HK-2 (cell line): ENCODE results near the gene ENTPD8.
"Not testable (repeated sequence)": the region's sequence is repeated elsewhere in the genome, so short reads cannot be mapped to it uniquely, and the experiment has no call there.

Experiments
- DNase-seq: peaks from one replicate; pipeline ENCODE4 v3.0.0-alpha.2; 2018; ENCODE audit not compliant: unreplicated experiment

ENTPD8 gene

DNA sequence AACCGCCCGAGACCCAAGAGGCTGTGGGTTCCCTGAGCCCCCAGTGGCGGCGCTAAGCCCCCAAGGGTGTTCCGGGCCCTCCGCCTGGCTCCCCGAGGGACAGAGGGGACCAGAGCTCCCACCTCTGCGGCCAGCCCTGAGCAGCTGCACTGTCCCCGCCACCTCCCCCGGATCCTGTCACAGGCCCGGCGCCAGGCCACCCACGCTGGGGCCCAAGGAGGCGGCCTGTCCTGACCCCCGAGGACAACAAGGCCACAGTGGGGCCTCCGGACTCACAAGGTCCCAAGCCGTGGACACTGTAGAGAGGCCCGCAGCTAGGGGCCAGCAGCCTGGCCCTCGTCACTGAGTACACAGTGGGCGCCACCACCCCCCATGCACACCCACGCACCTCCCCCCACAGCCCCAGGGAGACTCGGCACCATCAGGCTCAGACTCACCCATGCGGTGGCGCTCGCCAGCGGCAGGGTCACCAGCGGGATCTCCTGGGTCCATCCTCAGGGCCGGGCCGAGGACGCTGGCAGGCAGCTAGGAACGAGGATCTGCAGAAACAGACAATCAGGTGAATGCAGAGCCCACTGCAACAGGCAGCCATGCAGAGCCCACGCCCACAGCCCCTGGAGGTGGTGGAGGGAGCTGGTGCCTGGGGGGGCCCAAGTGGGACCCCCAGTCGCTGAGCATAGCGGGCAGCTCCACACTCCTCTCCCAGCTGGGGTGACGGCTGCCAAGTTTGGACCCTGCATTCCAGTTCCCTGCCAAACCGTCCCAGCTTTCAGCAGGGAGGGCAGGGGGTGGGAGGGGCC, 46.1 kb downstream of the ENTPD8 start:
- no peak for DNase-seq

DNA sequence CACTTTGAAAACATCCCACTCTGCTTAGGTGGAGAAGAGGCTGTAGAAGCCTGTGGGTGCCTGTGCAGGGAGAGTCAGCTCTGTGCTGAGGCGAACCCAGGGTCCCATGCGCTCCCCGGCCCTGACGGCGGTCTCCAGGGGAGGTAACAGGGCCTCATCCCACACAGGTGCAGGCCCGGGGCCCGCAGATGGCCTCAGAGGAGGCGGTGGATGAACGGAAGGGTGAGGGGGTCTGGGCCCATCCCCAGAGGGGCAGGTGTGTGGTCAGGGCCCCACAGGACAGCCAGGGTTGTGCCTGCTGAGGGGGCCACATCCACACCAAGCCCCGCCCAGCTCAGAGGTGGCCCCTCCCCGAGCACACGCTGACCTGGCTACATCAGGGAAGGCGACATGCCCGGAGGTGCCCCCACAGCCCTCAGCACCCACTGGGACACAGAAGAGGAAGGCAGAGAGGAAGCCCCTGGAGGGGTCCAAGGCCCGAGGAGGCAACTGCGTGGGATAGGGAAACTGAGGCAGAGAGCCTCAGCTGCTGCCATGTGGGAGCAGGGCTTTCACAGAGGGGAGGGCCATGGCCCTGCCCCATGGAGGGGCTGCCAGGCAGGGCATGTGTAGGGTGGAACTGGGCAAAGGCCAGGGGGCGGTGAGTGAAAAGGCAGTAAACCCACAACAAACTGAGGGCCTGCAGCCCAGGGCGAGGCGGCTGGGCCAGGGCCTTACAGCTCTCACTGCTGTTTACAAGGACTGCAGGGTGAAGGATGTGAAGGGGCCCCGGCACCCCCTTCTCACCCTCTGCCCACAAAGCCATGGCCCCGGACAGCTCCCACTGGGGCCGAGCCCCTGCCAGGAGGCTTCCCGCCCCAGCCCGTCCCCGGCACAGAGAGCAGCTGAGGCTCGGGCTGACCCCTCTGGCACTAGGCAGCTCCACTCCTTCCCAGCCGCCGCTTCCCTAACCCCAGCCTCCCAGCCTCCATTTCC, 47.7 kb downstream of the ENTPD8 start:
- no peak for DNase-seq

DNA sequence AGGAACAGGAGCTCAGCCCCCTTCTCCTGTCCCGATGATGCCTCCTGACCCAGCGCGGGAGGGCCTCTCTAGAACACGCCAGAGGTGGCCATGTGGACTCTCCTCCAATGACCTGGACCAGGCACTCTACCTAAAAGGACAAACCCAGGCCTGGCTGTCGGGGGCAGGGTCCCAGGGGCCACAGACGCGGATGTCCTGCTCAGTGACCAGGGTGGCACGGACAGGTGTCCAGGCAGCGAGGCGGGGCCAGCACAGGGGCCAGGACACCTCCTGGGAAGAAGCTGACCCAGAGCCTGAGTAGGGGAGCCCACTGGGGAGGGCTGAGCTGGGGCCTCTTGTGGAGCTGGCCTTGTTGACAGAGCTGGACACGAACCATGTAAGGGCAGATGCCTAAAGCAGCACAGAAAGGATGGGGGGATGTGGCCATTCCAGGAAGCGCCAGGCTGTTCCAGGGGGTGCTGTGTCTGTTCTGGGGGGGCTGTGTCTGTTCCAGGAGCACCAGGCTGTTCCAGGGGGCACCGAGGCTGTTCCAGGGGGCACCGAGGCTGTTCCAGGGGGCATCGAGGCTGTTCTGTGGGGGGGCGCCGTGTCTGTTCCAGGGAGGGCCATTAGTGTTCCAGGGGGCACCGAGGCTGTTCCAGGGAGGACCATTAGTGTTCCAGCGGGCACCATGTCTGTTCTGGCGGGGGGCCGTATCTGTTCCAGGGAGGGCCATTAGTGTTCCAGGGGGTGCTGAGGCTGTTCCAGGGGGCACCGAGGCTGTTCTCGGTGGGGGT, 48.7 kb downstream of the ENTPD8 start:
- no peak for DNase-seq

DNA sequence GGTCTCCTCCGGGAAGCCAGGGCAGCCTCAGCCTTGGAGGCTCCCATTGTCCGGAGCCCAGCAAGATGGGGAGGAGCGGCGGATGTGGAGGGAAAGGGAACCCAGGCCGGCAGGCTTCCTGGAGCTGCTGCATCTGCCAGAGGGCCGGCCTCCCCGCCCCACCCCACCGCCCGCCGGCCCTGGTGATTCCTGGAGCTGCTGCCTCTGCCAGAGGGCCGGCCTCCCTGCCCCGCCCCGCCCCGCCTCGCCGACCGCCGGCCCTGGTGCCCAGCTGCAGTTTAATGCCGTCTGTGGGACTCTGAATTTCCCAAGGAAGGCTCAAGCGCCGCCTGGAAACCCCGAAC, 49.8 kb downstream of the ENTPD8 start:
- DNase-seq, result no peak

DNA sequence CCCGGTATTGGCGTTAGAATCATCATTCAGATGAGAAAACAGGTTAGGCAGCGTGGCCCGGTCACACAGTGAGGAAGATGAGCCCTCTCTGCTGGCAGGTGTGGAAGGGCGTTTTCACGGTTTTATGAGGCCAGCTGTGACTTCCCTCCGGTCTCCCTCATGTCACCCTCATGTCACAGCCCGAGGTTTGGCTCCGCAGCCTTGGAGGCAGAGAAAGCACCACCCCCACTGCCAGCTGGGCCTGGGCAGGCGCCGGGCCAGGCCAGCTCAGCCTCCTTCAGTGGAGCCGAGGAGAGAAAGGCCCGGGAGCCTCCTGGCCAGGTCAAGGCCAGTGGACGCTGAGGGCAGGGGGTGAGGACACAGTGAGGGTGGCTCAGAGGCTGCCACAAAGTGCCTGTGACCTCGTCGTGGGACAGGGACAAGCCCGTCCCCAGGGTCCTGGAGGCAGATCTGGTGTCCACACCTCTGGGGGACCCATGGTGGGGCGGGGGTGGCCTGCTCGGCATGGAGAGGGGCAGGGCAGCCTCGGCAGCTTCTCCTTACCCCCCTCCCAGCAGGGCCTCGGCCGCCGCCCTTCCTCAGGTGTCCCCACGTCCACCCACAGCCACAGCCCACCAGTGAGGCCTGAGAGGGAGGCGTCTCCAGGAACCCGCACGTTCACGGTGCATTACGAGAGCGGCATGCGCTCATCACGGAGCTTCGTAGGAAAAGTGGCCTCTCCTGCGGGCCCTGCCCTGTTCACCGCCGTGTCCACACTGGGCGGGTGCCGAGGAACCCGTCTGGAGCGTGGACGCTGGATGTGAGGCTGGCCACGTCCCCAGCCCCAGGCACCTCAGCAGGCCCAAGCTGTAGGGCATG, 50.4 kb downstream of the ENTPD8 start:
- DNase-seq, result no peak

DNA sequence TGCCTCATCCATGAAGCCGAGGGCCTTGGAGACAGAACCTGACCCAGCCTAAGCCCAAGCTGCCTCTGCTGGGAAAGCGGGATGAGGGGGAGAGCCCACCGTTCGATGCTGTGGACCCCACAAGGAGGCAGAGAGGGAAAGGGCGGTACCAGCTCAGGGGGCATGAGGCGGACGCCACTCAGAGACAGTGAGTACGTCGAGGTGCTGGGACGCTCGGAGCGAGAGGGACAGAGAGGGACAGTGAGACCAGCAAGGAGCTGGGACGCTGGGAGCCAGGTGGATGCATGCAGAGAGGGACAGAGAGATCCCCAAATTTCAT, 51.8 kb downstream of the ENTPD8 start:
- DNase-seq, result no peak

DNA sequence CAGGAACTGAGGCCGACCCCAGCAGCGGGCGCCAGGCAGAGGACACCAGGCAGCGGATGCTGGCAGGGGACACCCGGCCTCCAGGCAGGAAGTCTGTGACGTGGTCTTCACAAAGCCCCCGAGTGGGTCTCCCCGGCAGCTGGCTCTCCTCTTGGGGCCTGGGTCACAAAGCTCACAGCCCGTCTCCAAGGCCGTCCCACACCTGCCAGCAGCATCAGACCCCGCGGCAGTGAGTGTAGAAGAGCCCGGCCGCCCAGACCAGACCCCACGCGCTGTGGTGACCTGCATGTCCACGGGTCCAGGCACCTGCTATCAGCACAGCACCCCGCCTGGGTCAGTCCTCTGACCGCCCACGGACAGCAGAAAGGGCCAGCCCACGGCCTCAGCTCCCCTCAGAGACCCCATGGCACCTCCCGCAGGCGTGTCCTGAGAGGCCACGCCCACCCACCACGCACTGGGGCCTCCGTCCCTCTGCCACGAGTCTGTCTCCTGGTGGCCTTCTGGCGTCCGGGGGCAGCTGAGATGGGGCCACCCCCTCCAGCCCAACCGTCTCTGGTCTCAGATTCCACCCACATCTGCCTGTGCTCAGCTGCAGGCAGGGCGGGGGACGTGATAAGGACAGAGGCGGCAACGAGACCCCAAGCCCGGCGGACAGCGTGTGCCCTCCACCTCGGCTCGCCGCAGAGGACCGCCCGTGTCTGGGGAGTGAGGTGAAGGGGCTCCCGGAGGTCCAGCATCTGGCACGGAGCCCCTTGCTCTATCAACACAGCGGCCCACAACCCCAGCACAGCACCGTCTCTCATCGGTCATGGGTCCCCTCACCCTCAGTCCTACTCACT, 52.3 kb downstream of the ENTPD8 start:
- DNase-seq, result no peak

DNA sequence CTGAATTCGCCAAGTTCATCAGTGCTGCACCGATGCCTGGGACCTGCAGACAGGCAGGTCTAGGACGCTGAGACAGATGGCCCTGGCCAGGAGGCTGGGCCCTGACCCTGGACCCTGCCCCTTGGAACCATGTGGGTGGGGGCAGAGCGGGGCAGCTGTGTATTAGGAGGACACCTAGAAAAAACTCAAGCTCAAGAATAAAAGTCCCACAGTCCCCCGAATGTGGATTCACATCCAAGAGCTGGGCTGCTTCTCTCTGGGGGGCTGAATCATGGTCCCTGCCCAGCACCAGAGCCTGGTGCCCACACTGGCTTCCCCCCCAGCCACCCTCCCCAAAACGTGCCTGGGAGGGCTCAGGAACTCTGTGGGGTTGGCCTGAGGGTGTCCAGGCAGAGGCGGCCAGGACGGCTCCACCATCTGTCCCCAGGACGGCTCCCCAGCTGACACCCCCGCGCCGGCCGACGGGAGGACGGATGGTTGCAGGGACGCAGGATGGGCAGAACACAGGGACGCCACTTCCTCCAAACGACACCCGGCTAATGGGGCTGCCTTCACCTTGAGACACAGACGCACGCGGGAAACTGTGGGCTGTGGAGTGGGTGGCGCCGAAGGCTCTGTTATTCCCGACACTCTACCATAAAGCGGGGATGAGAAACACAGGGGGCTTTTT, 53.1 kb downstream of the ENTPD8 start:
- DNase-seq, result no peak

DNA sequence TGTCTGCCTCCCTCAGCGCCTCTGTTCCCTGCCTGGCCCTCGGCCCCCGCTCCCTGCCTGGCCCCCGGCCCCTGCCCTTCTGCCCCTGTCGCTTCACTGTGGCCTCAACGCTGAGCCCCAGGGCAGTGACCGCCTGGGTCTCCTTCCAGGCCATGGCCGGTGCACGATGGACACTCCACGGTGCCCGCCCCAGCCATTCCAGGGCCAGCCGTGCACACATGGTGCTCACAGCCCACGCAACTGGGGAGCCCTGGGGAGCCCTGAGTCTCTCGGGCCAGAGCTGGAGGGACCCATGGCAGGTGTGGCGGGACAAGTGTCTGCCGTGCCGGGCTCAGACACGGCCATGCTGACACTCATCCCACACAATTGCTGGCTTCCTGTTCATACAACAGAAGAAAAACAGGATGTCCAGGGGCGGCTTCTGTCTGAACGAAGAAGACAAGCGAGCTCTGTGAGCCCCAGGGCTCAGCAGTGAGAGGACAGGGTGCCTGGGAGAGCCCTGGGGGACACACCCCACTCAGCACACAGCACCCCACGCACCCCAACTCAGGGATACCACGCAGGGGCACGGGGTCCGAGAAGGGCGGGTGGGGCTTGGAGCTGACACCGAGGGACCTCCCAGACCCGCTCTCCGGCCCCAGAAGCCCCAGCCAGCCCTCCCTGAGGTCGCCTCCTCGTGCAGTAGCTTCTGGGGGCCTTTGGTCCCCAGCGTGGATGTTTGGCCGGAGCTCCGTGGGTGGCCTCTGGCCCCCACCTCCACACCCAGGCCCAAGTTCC, 53.9 kb downstream of the ENTPD8 start:
- no peak for DNase-seq

DNA sequence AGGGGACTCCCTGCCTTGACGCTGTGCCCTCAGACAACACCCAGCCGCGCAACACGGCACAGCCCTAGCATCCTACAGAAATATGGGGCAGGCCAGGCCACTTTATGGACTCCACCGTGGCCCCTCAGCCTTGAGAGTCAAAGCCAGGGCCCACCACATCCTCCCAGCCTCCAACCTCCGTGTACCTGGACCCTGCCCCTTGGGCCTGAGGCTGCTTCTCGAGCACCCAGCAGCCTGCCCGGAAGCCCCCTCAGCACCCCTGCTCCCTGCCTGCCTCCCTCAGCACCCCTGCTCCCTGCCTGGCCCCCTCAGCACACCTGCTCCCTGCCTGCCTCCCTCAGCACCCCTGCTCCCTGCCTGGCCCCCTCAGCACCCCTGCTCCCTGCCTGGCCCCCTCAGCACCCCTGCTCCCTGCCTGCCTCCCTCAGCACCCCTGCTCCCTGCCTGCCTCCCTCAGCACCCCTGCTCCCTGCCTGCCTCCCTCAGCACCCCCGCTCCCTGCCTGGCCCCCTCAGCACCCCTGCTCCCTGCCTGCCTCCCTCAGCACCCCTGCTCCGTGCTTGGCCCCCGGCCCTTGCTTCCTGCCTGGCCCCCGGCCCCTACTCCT, 54.5 kb downstream of the ENTPD8 start:
- DNase-seq, result not testable (repeated sequence)

DNA sequence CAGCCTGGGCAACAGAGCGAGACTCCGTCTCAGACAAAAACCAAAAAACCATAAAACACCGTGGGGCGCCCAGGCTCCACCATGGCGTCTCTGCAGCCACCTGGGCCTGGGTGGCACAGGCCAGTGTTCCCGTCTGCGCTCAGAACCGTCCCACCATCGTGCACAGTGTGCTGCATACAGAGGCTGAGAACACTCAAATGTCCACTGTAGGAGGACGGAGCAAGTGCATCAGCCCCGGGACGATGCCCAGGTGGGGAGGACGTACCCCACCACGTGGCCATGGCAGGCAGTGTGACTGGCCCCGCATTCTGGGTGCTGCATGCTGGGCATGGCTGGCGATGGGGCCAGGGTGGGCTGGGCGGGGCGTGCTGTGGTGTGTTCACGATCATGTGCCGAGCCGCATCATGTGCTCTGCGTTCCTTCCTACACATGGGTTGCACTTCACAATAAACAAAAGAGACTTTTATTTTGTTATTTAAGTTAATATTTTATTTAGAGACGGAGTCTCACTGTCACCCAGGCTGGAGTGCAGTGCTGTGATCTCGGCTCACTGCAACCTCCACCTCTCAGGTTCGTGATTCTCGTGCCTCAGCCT, 56.0 kb downstream of the ENTPD8 start:
- no peak for DNase-seq
